GM21786 (cell line): ENCODE data around the gene ARIH2.
A peak's percentile ranks its signal among the peaks of the same experiment; 100 is the strongest.

Source experiments
- ATAC-seq: cut with Tn5 transposase; IDR thresholded peaks from one replicate; pipeline ENCODE4 v1.9.1; 2021; ENCODE audit not compliant: unreplicated experiment

ARIH2 gene

GRCh38 chr3:49018707-49019006 lies 100.0 kb downstream of the ARIH2 start:
- no peak for ATAC-seq

- ATAC-seq, result no peak
These were observed 101.3 kb downstream of the ARIH2 start for GRCh38 chr3:49019941-49020329.

- ATAC-seq, result no peak
These were observed 101.9 kb downstream of the ARIH2 start for GRCh38 chr3:49020330-49021212.

GRCh38 chr3:49021213-49021812 lies 102.7 kb downstream of the ARIH2 start:
- ATAC-seq, result peak; percentile 41

- peak; percentile 57 for ATAC-seq
These were observed 103.4 kb downstream of the ARIH2 start, which contains the start of gene NDUFAF3 for GRCh38 chr3:49021813-49022687. Gene NDUFAF3, plus strand, starts transcription at chr3:49022121. Its CDS starts 24 bp downstream, at chr3:49022145.

- ATAC-seq, result no peak
These were observed 104.1 kb downstream of the ARIH2 start for GRCh38 chr3:49022688-49023171.

- ATAC-seq, result no peak
These were observed 105.1 kb downstream of the ARIH2 start for GRCh38 chr3:49023775-49024174.

GRCh38 chr3:49024449-49024848 lies 105.8 kb downstream of the ARIH2 start:
- no peak for ATAC-seq

- no peak for ATAC-seq
These were observed 106.6 kb downstream of the ARIH2 start for GRCh38 chr3:49025005-49025792.

GRCh38 chr3:49025793-49026520 lies 107.3 kb downstream of the ARIH2 start:
- ATAC-seq, result no peak

GRCh38 chr3:49026536-49026935 lies 107.9 kb downstream of the ARIH2 start:
- no peak for ATAC-seq

- no peak for ATAC-seq
These were observed 109.0 kb downstream of the ARIH2 start for GRCh38 chr3:49027634-49028033.

- ATAC-seq, result no peak
These were observed 109.6 kb downstream of the ARIH2 start for GRCh38 chr3:49028298-49028672.

- ATAC-seq, result peak; percentile 90
These were observed 110.3 kb downstream of the ARIH2 start, which contains the start of gene IMPDH2 for GRCh38 chr3:49028673-49029562. Gene IMPDH2, minus strand, starts transcription at chr3:49029398. Its CDS starts 48 bp downstream, at chr3:49029350.

GRCh38 chr3:49029563-49029884 lies 110.9 kb downstream of the ARIH2 start:
- ATAC-seq, result no peak

- ATAC-seq, result no peak
These were observed 111.7 kb downstream of the ARIH2 start for GRCh38 chr3:49030321-49030720.

- ATAC-seq, result no peak
These were observed 114.1 kb downstream of the ARIH2 start for GRCh38 chr3:49032646-49033304.

GRCh38 chr3:49034650-49035049 lies 116.0 kb downstream of the ARIH2 start:
- ATAC-seq, result no peak
